Activated CD4-positive, alpha-beta T cell treated with anti-CD3 and anti-CD28 coated beads for 4 hours (primary cell): ENCODE data around the gene PATJ.
"Not testable (repeated sequence)": the region's sequence is repeated elsewhere in the genome, so short reads cannot be mapped to it uniquely, and the experiment has no call there.

Source experiments
- DNase-seq, 2 donors: peaks; one replicate each; pipeline ENCODE4 v3.0.0-alpha.2; 2020

The PATJ gene

GRCh38 chr1:61743716-61744580, 1.7 kb downstream of the PATJ start:
- no peak for DNase-seq

- no peak for DNase-seq
These were observed 4.5 kb downstream of the PATJ start for GRCh38 chr1:61746813-61747212.

GRCh38 chr1:61748566-61748965, 6.3 kb downstream of the PATJ start:
- no peak for DNase-seq

GRCh38 chr1:61749574-61749973, 7.3 kb downstream of the PATJ start:
- no peak for DNase-seq

GRCh38 chr1:61752921-61753389, 10.7 kb downstream of the PATJ start:
- DNase-seq = no peak

- no peak for DNase-seq
These were observed 11.8 kb downstream of the PATJ start for GRCh38 chr1:61753998-61754508.

GRCh38 chr1:61754545-61754944, 12.3 kb downstream of the PATJ start:
- DNase-seq = no peak

GRCh38 chr1:61756773-61757172, 14.5 kb downstream of the PATJ start:
- DNase-seq = no peak

- no peak for DNase-seq
These were observed 15.7 kb downstream of the PATJ start for GRCh38 chr1:61757950-61758349.

GRCh38 chr1:61770131-61770530, 27.9 kb downstream of the PATJ start:
- no peak for DNase-seq

- no peak for DNase-seq
These were observed 33.8 kb downstream of the PATJ start for GRCh38 chr1:61776091-61776490.

- DNase-seq = no peak
These were observed 37.0 kb downstream of the PATJ start for GRCh38 chr1:61779231-61779630.

- no peak for DNase-seq
These were observed 38.9 kb downstream of the PATJ start for GRCh38 chr1:61781151-61781550.

- DNase-seq = peak; percentile 28 to 43
These were observed 40.5 kb downstream of the PATJ start for GRCh38 chr1:61782771-61783170.

- no peak for DNase-seq
These were observed 42.4 kb downstream of the PATJ start for GRCh38 chr1:61784726-61785125.

- DNase-seq = no peak
These were observed 48.6 kb downstream of the PATJ start for GRCh38 chr1:61790837-61791236.

- no peak for DNase-seq
These were observed 54.9 kb downstream of the PATJ start for GRCh38 chr1:61797045-61797755.

GRCh38 chr1:61801047-61801446, 58.8 kb downstream of the PATJ start:
- not testable (repeated sequence) for DNase-seq

GRCh38 chr1:61807606-61808140, 65.4 kb downstream of the PATJ start:
- DNase-seq = no peak

GRCh38 chr1:61808321-61808720, 66.0 kb downstream of the PATJ start:
- DNase-seq = no peak

- DNase-seq = no peak
These were observed 66.7 kb downstream of the PATJ start for GRCh38 chr1:61808968-61809367.

GRCh38 chr1:61812916-61813315, 70.6 kb downstream of the PATJ start:
- no peak for DNase-seq

GRCh38 chr1:61816191-61816590, 73.9 kb downstream of the PATJ start:
- DNase-seq = no peak

GRCh38 chr1:61818992-61819391, 76.7 kb downstream of the PATJ start:
- DNase-seq = no peak
